Activated T-helper 1 cell treated with anti-CD3 and anti-CD28 coated beads, Interleukin-12 subunit alpha, Interleukin-12 subunit beta, Interleukin-2, Interleukin-4 antibody, amounts not matched to agents 30 ng/mL and 10 ng/mL and 1 ng/mL, durations not matched to agents 14 hours and 24 hours and 36 hours (primary cell): ENCODE measurements around the gene TMEM178B. TPM values are rescaled to one million over a fixed set of nuclear protein-coding genes. Genes with fewer than 3 reads are reported as not detected.

Source experiments
- DNase-seq: peaks from one replicate; pipeline ENCODE4 v3.0.0; 2021; ENCODE audit warnings: low spot score
- H3K27ac Mint-ChIP-seq: one replicate; pipeline ENCODE4 v1.8.0; 2021; ENCODE audit warnings: mild to moderate bottlenecking, mixed read lengths
- H3K27me3 Mint-ChIP-seq: one replicate; pipeline ENCODE4 v1.8.0; 2022; ENCODE audit warnings: mild to moderate bottlenecking, moderate library complexity, mixed read lengths; ENCODE audit not compliant: insufficient read depth
- H3K36me3 Mint-ChIP-seq: one replicate; pipeline ENCODE4 v1.8.0; 2021; ENCODE audit warnings: low read depth, mixed read lengths
- H3K4me1 Mint-ChIP-seq: one replicate; pipeline ENCODE4 v1.8.0; 2021; ENCODE audit warnings: low read depth, mixed read lengths
- H3K4me3 Mint-ChIP-seq: one replicate; pipeline ENCODE4 v1.8.0; 2021; ENCODE audit warnings: mild to moderate bottlenecking, moderate library complexity, mixed read lengths
- H3K9me3 Mint-ChIP-seq: one replicate; pipeline ENCODE4 v1.8.0; 2021; ENCODE audit warnings: mixed read lengths
- intact Hi-C: fragments of 100-400 bp; cut with micrococcal nuclease; formaldehyde crosslinking; loops from one replicate; pipeline ENCODE4 v1.15.1; 2024
- total RNA-seq: library from RNA; stranded (reverse); gene quantifications from 2 replicates; pipeline ENCODE4 v1.2.3, GENCODE V29; 2022

TMEM178B gene
- total RNA-seq, 1 donor from 2014 or later = 2.5 TPM

- no peak for DNase-seq
- no peak overlapping the region for H3K27ac Mint-ChIP-seq
- peaks cover 5% of the 10 kb centered on the region for H3K27me3 Mint-ChIP-seq
- H3K4me3 Mint-ChIP-seq = no peak overlapping the region
- peaks cover 3% of the 10 kb centered on the region for H3K36me3 Mint-ChIP-seq
- intact Hi-C loops = no loop called here
- H3K4me1 Mint-ChIP-seq = peaks cover 8% of the 10 kb centered on the region
- H3K9me3 Mint-ChIP-seq = peaks cover 18% of the 10 kb centered on the region
Measured at GRCh38 chr7:141257597-141257996, 183.7 kb downstream of the TMEM178B start.

- H3K9me3 Mint-ChIP-seq = peaks cover 22% of the 10 kb centered on the region
- intact Hi-C loops = no loop called here
- DNase-seq = no peak
- no peak overlapping the region for H3K4me3 Mint-ChIP-seq
- no peak overlapping the region for H3K27ac Mint-ChIP-seq
- H3K4me1 Mint-ChIP-seq = peaks cover 18% of the 10 kb centered on the region
- H3K27me3 Mint-ChIP-seq = peaks cover 5% of the 10 kb centered on the region
- peaks cover 3% of the 10 kb centered on the region for H3K36me3 Mint-ChIP-seq
Measured at GRCh38 chr7:141258559-141258958, 184.7 kb downstream of the TMEM178B start.

- intact Hi-C loops = loop anchor here (5.0 kb wide), 1 partner anchor 475 kb away; the partner anchor contains the start of gene SSBP1
- Mint-ChIP-seq H3K27ac (no peak overlapping the region), H3K4me1 (peaks cover 47% of the 10 kb centered on the region), H3K4me3 (no peak overlapping the region), H3K36me3 (no peaks in the 10 kb centered on the region), H3K9me3 (peaks cover 27% of the 10 kb centered on the region), H3K27me3 (no peaks in the 10 kb centered on the region)
- DNase-seq = no peak
Measured at GRCh38 chr7:141262101-141263090, 188.5 kb downstream of the TMEM178B start.

- Mint-ChIP-seq H3K27me3 (no peaks in the 10 kb centered on the region), H3K9me3 (peaks cover 26% of the 10 kb centered on the region), H3K4me3 (peak overlapping the region; percentile 68), H3K36me3 (no peaks in the 10 kb centered on the region), H3K27ac (peak overlapping the region; percentile 14), H3K4me1 (peaks cover 54% of the 10 kb centered on the region)
- DNase-seq = peak; percentile 33
- intact Hi-C loops = loop anchor here (5.0 kb wide), 1 partner anchor 474 kb away; the partner anchor contains the start of gene SSBP1
Measured at GRCh38 chr7:141263508-141263907, 189.6 kb downstream of the TMEM178B start.

GRCh38 chr7:141263983-141264382, 190.1 kb downstream of the TMEM178B start:
- no peak for DNase-seq
- peaks cover 55% of the 10 kb centered on the region for H3K4me1 Mint-ChIP-seq
- no peak overlapping the region for H3K27ac Mint-ChIP-seq
- peak overlapping the region; percentile 8 for H3K4me3 Mint-ChIP-seq
- H3K36me3 Mint-ChIP-seq = no peaks in the 10 kb centered on the region
- intact Hi-C loops = loop anchor here (5.0 kb wide), 1 partner anchor 473 kb away; the partner anchor contains the start of gene SSBP1
- peaks cover 21% of the 10 kb centered on the region for H3K9me3 Mint-ChIP-seq
- no peaks in the 10 kb centered on the region for H3K27me3 Mint-ChIP-seq

- Mint-ChIP-seq H3K27me3 (no peaks in the 10 kb centered on the region), H3K4me1 (peaks cover 55% of the 10 kb centered on the region), H3K27ac (no peak overlapping the region), H3K9me3 (peaks cover 19% of the 10 kb centered on the region), H3K4me3 (no peak overlapping the region), H3K36me3 (no peaks in the 10 kb centered on the region)
- intact Hi-C loops = loop anchor here (5.0 kb wide), 1 partner anchor 473 kb away; the partner anchor contains the start of gene SSBP1
- DNase-seq = no peak
Measured at GRCh38 chr7:141264511-141264910, 190.6 kb downstream of the TMEM178B start.

GRCh38 chr7:141265668-141266067, 191.8 kb downstream of the TMEM178B start:
- Mint-ChIP-seq H3K36me3 (no peaks in the 10 kb centered on the region), H3K27ac (no peak overlapping the region), H3K27me3 (no peaks in the 10 kb centered on the region), H3K9me3 (peaks cover 14% of the 10 kb centered on the region), H3K4me1 (peaks cover 55% of the 10 kb centered on the region), H3K4me3 (no peak overlapping the region)
- no peak for DNase-seq
- intact Hi-C loops = no loop called here

- no peaks in the 10 kb centered on the region for H3K27me3 Mint-ChIP-seq
- intact Hi-C loops = no loop called here
- peaks cover 9% of the 10 kb centered on the region for H3K9me3 Mint-ChIP-seq
- no peak for DNase-seq
- peaks cover 37% of the 10 kb centered on the region for H3K4me1 Mint-ChIP-seq
- no peak overlapping the region for H3K4me3 Mint-ChIP-seq
- H3K36me3 Mint-ChIP-seq = no peaks in the 10 kb centered on the region
- no peak overlapping the region for H3K27ac Mint-ChIP-seq
Measured at GRCh38 chr7:141268614-141269013, 194.8 kb downstream of the TMEM178B start.

GRCh38 chr7:141271451-141271850, 197.6 kb downstream of the TMEM178B start:
- intact Hi-C loops = no loop called here
- Mint-ChIP-seq H3K4me3 (no peak overlapping the region), H3K27ac (no peak overlapping the region), H3K4me1 (peaks cover 12% of the 10 kb centered on the region), H3K9me3 (no peaks in the 10 kb centered on the region), H3K36me3 (no peaks in the 10 kb centered on the region), H3K27me3 (peaks cover 5% of the 10 kb centered on the region)
- no peak for DNase-seq

GRCh38 chr7:141272417-141272816, 198.6 kb downstream of the TMEM178B start:
- Mint-ChIP-seq H3K27me3 (peaks cover 5% of the 10 kb centered on the region), H3K4me1 (peaks cover 8% of the 10 kb centered on the region), H3K4me3 (no peak overlapping the region), H3K27ac (no peak overlapping the region), H3K9me3 (no peaks in the 10 kb centered on the region), H3K36me3 (no peaks in the 10 kb centered on the region)
- intact Hi-C loops = no loop called here
- DNase-seq = no peak

GRCh38 chr7:141275350-141275749, 201.5 kb downstream of the TMEM178B start:
- intact Hi-C loops = no loop called here
- no peak for DNase-seq
- no peak overlapping the region for H3K27ac Mint-ChIP-seq
- H3K4me1 Mint-ChIP-seq = peaks cover 2% of the 10 kb centered on the region
- no peak overlapping the region for H3K4me3 Mint-ChIP-seq
- no peaks in the 10 kb centered on the region for H3K36me3 Mint-ChIP-seq
- H3K27me3 Mint-ChIP-seq = peaks cover 6% of the 10 kb centered on the region
- H3K9me3 Mint-ChIP-seq = no peaks in the 10 kb centered on the region

GRCh38 chr7:141276031-141276430, 202.2 kb downstream of the TMEM178B start:
- peaks cover 7% of the 10 kb centered on the region for H3K27me3 Mint-ChIP-seq
- H3K36me3 Mint-ChIP-seq = no peaks in the 10 kb centered on the region
- intact Hi-C loops = no loop called here
- H3K4me3 Mint-ChIP-seq = no peak overlapping the region
- H3K4me1 Mint-ChIP-seq = peaks cover 4% of the 10 kb centered on the region
- no peak overlapping the region for H3K27ac Mint-ChIP-seq
- H3K9me3 Mint-ChIP-seq = no peaks in the 10 kb centered on the region
- DNase-seq = no peak

GRCh38 chr7:141280100-141280499, 206.2 kb downstream of the TMEM178B start:
- Mint-ChIP-seq H3K4me1 (peaks cover 22% of the 10 kb centered on the region), H3K9me3 (no peaks in the 10 kb centered on the region), H3K27me3 (peaks cover 7% of the 10 kb centered on the region), H3K4me3 (no peak overlapping the region), H3K36me3 (no peaks in the 10 kb centered on the region), H3K27ac (no peak overlapping the region)
- intact Hi-C loops = no loop called here
- DNase-seq = no peak
